RWPE1 (cell line): ENCODE data around the gene SFXN5.

Experiments
- CTCF ChIA-PET: fragments of 350-600 bp; sonication (Branson Sonifier 250); formaldehyde crosslinking; extraction: SDS; loops from one replicate; lab custom pipeline; 2021; lab: Yijun Ruan, JAX
- POLR2A ChIA-PET: fragments of 400-600 bp; formaldehyde crosslinking; extraction: SDS; loops from one replicate; lab custom pipeline; 2020; ENCODE audit warnings: antibody characterized with exemption; ENCODE audit not compliant: low non-redundant PET; lab: Yijun Ruan, JAX
- DNase-seq: peaks from one replicate; pipeline ENCODE4 v3.0.0; 2012; ENCODE audit warnings: low spot score
- H3K27ac ChIP-seq: fragments of 450-650 bp; 2 replicates; pipeline ENCODE4 v1.5.1; 2017
- CTCF ChIP-seq: fragments of 450-650 bp; conservative IDR thresholded peaks from 2 replicates; pipeline ENCODE4 v1.5.1; 2017; ENCODE audit warnings: low read depth, mild to moderate bottlenecking

SFXN5 gene

GRCh38 chr2:73000808-73001570 lies 70.5 kb downstream of the SFXN5 start:
- no peak overlapping the region for H3K27ac ChIP-seq
- no peak for DNase-seq
- CTCF ChIA-PET, result no interaction called here
- POLR2A ChIA-PET, result no interaction called here
- TF ChIP-seq CTCF, result no peak

DNA sequence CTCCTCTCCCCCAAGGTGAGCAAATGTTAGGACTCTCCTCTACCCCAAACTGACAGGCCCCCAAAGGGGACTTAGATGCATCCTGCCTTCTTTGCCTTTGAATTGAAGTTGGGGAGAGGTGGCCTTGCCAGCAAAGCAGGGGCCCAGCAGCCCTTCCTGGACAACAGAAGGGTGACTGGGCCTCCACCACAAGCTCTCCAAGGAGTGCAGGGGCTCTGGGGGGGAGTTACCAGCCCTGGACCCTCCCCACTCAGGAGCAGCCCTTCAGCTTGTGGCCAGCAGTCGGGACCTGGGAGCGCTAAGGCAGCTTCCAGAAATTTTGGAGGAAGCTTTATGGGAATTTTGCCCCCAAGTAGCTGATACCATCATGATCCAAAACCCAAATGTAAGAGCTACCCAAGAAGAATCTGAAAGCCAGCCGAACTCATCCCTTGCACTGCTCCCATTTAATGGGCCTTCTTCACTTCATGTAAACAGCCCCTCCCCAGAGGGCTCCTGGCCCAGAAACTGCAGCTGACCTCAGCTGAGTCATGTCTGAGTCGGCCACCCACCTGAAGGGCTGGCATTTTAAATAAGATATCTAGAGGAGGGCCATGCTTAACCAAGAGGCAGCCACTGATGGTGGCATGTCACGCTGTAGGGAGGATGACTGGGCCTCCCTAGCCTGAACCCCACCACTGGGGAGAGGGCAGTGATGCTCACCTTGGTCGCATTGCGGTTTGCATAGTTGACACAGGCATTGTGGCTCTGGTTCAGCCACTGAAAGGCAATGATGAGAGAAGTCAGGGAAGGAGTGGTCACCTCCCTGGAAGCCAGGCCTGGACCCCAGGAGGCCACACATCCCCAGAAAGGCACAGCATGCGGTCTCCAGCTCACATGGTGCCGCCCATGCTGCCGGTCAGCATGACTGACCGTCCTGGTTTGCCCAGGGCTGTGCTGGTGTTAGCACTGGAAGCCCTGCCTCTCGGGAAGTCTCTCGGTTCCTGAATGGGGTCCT lies 71.5 kb downstream of the SFXN5 start:
- DNase-seq, result peak; percentile 26
- ChIA-PET CTCF (interaction anchor here (0.7 kb wide), 1 partner anchor 10 kb away, joined by 3 read pairs; no protein-coding TSS in a partner anchor), POLR2A (no interaction called here)
- no peak overlapping the region for H3K27ac ChIP-seq
- no peak for TF ChIP-seq CTCF

DNA sequence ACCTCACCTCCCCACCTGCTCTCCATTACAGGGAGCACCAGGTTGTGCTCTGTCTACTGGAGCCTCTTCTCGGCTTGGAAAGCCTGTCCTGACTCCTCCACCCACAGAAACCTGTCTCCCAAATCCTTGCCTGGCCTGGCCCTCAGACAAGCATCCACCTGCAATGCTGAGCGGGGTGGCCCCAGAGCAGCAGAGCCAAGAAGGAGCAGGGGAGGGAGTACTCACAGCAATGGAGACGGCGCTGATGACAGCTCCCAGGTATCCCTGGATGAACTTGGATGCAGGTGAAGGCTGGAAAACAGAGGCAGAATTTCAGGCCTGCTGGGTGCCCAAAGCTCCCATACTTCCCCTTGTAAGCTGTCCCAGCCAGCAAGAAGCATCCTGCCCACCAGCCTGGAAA lies 72.8 kb downstream of the SFXN5 start:
- no peak for TF ChIP-seq CTCF
- ChIA-PET CTCF (interaction anchor here (1.0 to 1.1 kb wide), 2 partner anchors 16 to 105 kb away, joined by 3 read pairs; no protein-coding TSS in a partner anchor), POLR2A (no interaction called here)
- H3K27ac ChIP-seq, result no peak overlapping the region
- no peak for DNase-seq

GRCh38 chr2:72998234-72998651 lies 73.3 kb downstream of the SFXN5 start:
- ChIA-PET POLR2A (no interaction called here), CTCF (interaction anchor here (0.5 to 1.1 kb wide), 3 partner anchors 15 to 105 kb away, joined by 3 read pairs; no protein-coding TSS in a partner anchor)
- DNase-seq, result no peak
- TF ChIP-seq CTCF, result no peak
- no peak overlapping the region for H3K27ac ChIP-seq

GRCh38 chr2:72996117-72996502 lies 75.4 kb downstream of the SFXN5 start:
- ChIA-PET POLR2A (no interaction called here), CTCF (no interaction called here)

More at GRCh38 chr2:72996117-72996502, 75.4 kb downstream of the SFXN5 start:
- H3K27ac ChIP-seq, result no peak overlapping the region
- no peak for TF ChIP-seq CTCF
- no peak for DNase-seq
